PC-3 (cell line): ENCODE data around the gene TIMP2. TPM values are rescaled to one million over a fixed set of nuclear protein-coding genes. Genes with fewer than 3 reads are reported as not detected.

Experiments
- ATAC-seq: fragments of 200-7000 bp; cut with Tn5 transposase; 2 replicates; pipeline ENCODE4 v1.9.1; 2020; ENCODE audit warnings: mild to moderate bottlenecking, moderate library complexity
- BruUV-seq: library from RNA; stranded (reverse); fragments of 400-500 nt; replicated peaks from 2 replicates; lab custom pipeline; 2021; lab: Mats Ljungman, UMichigan
- CTCF ChIA-PET: fragments of 300-600 bp; sonication (Branson Sonifier 250); formaldehyde crosslinking; loops from one replicate; lab custom pipeline; 2022; ENCODE audit warnings: antibody characterized with exemption; lab: Charles Lee
- POLR2A ChIA-PET: fragments of 300-600 bp; sonication (Branson Sonifier 250); formaldehyde crosslinking; loops from one replicate; lab custom pipeline; 2022; ENCODE audit warnings: antibody characterized with exemption; ENCODE audit not compliant: unreplicated experiment; lab: Charles Lee
- DNase-seq: peaks from one replicate; pipeline ENCODE4 v3.0.0-alpha.2; 2015
- H2AFZ ChIP-seq: fragments of 300-600 bp; sonication (generic); 2 replicates; pipeline ENCODE4 v1.6.0; 2016; ENCODE audit warnings: antibody characterized with exemption, low read length
- H3F3A ChIP-seq: fragments of 300-600 bp; sonication (generic); one replicate; pipeline ENCODE4 v1.6.0; 2017; ENCODE audit warnings: antibody characterized with exemption, low read length, control low read depth, mild to moderate bottlenecking; ENCODE audit not compliant: unreplicated experiment
- H3K27ac ChIP-seq: fragments of 300-600 bp; sonication (generic); 2 replicates; pipeline ENCODE4 v1.5.1; 2016; ENCODE audit warnings: mild to moderate bottlenecking, low read length
- H3K27me3 ChIP-seq: fragments of 300-600 bp; sonication (generic); 2 replicates; pipeline ENCODE4 v1.6.1; 2016; ENCODE audit warnings: low read length, mixed read lengths
- H3K36me3 ChIP-seq: fragments of 300-600 bp; sonication (generic); 2 replicates; pipeline ENCODE4 v1.6.1; 2016; ENCODE audit warnings: low read depth, mixed run types, low read length, mixed read lengths
- H3K4me1 ChIP-seq: fragments of 300-600 bp; sonication (generic); 2 replicates; pipeline ENCODE4 v1.5.1; 2016; ENCODE audit warnings: low read length; ENCODE audit not compliant: insufficient read depth
- H3K4me2 ChIP-seq: fragments of 300-600 bp; sonication (generic); 2 replicates; pipeline ENCODE4 v1.6.0; 2016; ENCODE audit warnings: low read length
- H3K4me3 ChIP-seq: fragments of 300-600 bp; sonication (generic); 2 replicates; pipeline ENCODE4 v1.5.1; 2016; ENCODE audit warnings: mild to moderate bottlenecking, low read length, mixed read lengths
- H3K79me2 ChIP-seq: fragments of 300-600 bp; sonication (generic); 2 replicates; pipeline ENCODE4 v1.6.1; 2017; ENCODE audit warnings: low read length, mixed read lengths
- H3K9ac ChIP-seq: fragments of 300-600 bp; sonication (generic); 2 replicates; pipeline ENCODE4 v1.6.0; 2016; ENCODE audit warnings: mild to moderate bottlenecking, low read length
- H3K9me2 ChIP-seq: fragments of 300-600 bp; sonication (generic); replicated peaks from 2 replicates; pipeline ENCODE4 v1.6.1; 2016; ENCODE audit warnings: mixed run types, low read length, mixed read lengths
- H3K9me3 ChIP-seq: fragments of 300-600 bp; sonication (generic); 2 replicates; pipeline ENCODE4 v1.6.1; 2016; ENCODE audit warnings: low read length, mixed read lengths
- H4K20me1 ChIP-seq: fragments of 300-600 bp; sonication (generic); 2 replicates; pipeline ENCODE4 v1.6.1; 2016; ENCODE audit warnings: low read length, mixed read lengths
- CTCF ChIP-seq: fragments of 300-600 bp; sonication (generic); conservative IDR thresholded peaks from 2 replicates; pipeline ENCODE4 v1.5.1; 2017; ENCODE audit warnings: antibody characterized with exemption, low read depth, mild to moderate bottlenecking, low read length
- EZH2 ChIP-seq: fragments of 300-600 bp; sonication (generic); IDR thresholded peaks from one replicate; pipeline ENCODE4 v1.6.1; 2017; ENCODE audit warnings: antibody characterized with exemption, mild to moderate bottlenecking, low read length; ENCODE audit not compliant: unreplicated experiment
- EZH2phosphoT487 ChIP-seq: fragments of 300-600 bp; sonication (generic); IDR thresholded peaks from 2 replicates; pipeline ENCODE4 v1.6.1; 2018; ENCODE audit warnings: mild to moderate bottlenecking, antibody characterized with exemption, low read length, borderline replicate concordance
- intact Hi-C: fragments of 100-400 bp; cut with micrococcal nuclease; formaldehyde crosslinking; loops from 2 replicates; pipeline ENCODE4 v1.9.0; 2023
- total RNA-seq: library from RNA; depleted of rRNA; stranded (reverse); fragments of >200 nt; gene quantifications from 2 replicates; pipeline ENCODE4 v1.2.3, GENCODE V29; 2014

TIMP2 gene
- total RNA-seq, 1 experiment from 2014 or later: 60.1 TPM

- Histone ChIP-seq H4K20me1 (no peaks in the 10 kb centered on the region; the same call in 1 of the 2 replicates), H3K4me2 (no peak overlapping the region), H3K9me2 (no peaks in the 10 kb centered on the region), H3K4me3 (no peak overlapping the region), H3K79me2 (peaks cover 74% of the 10 kb centered on the region), H3K27ac (no peak overlapping the region), H3K9ac (no peak overlapping the region), H3K36me3 (no peaks in the 10 kb centered on the region), H3F3A (no peaks in the 10 kb centered on the region), H3K4me1 (peaks cover 18% of the 10 kb centered on the region), H3K9me3 (no peaks in the 10 kb centered on the region), H2AFZ (no peak overlapping the region), H3K27me3 (no peaks in the 10 kb centered on the region)
- TF ChIP-seq EZH2phosphoT487 (no peak), CTCF (no peak), EZH2 (no peak)
- no peak for ATAC-seq
- CTCF ChIA-PET: no interaction called here
- intact Hi-C loops: no loop called here
- POLR2A ChIA-PET: interaction anchor here (0.6 kb wide), 1 partner anchor 28 kb away, joined by 4 read pairs; no protein-coding TSS in a partner anchor
- no TSS peak for BruUV-seq
- no peak for DNase-seq
Observed at GRCh38 chr17:78921437-78921971, 3.7 kb downstream of the TIMP2 start.

- Histone ChIP-seq H3K9me3 (no peaks in the 10 kb centered on the region), H3K36me3 (no peaks in the 10 kb centered on the region), H4K20me1 (no peaks in the 10 kb centered on the region; the same call in 1 of the 2 replicates), H3K9ac (no peak overlapping the region), H3K27ac (no peak overlapping the region), H2AFZ (no peak overlapping the region), H3K9me2 (no peaks in the 10 kb centered on the region), H3K4me1 (peaks cover 24% of the 10 kb centered on the region), H3K4me2 (no peak overlapping the region), H3K79me2 (peaks cover 80% of the 10 kb centered on the region), H3F3A (no peaks in the 10 kb centered on the region), H3K4me3 (no peak overlapping the region), H3K27me3 (no peaks in the 10 kb centered on the region)
- ATAC-seq: no peak
- intact Hi-C loops: no loop called here
- no TSS peak for BruUV-seq
- POLR2A ChIA-PET: no interaction called here
- DNase-seq: no peak
- CTCF ChIA-PET: no interaction called here
- TF ChIP-seq EZH2: no peak
- TF ChIP-seq EZH2phosphoT487: no peak
- TF ChIP-seq CTCF: no peak
Observed at GRCh38 chr17:78920528-78920927, 4.7 kb downstream of the TIMP2 start.

- ATAC-seq (no peak), DNase-seq (no peak)
- H4K20me1 ChIP-seq: no peaks in the 10 kb centered on the region; the same call in 1 of the 2 replicates
- CTCF ChIA-PET: no interaction called here
- H3F3A ChIP-seq: no peaks in the 10 kb centered on the region
- peaks cover 86% of the 10 kb centered on the region for H3K79me2 ChIP-seq
- H3K27ac ChIP-seq: no peak overlapping the region
- no peaks in the 10 kb centered on the region for H3K9me3 ChIP-seq
- H3K27me3 ChIP-seq: no peaks in the 10 kb centered on the region
- BruUV-seq: no TSS peak
- TF ChIP-seq CTCF: no peak
- no peak overlapping the region for H3K4me3 ChIP-seq
- H3K9ac ChIP-seq: no peak overlapping the region
- H3K4me1 ChIP-seq: peaks cover 24% of the 10 kb centered on the region
- intact Hi-C loops: no loop called here
- no peak overlapping the region for H3K4me2 ChIP-seq
- H3K9me2 ChIP-seq: no peaks in the 10 kb centered on the region
- H2AFZ ChIP-seq: no peak overlapping the region
- POLR2A ChIA-PET: no interaction called here
- no peaks in the 10 kb centered on the region for H3K36me3 ChIP-seq
Observed at GRCh38 chr17:78919861-78920450, 5.2 kb downstream of the TIMP2 start.
